Transverse colon (tissue), 4 donors: ENCODE measurements around the gene PROSER2. TPM values are rescaled to one million over a fixed set of nuclear protein-coding genes. Genes with fewer than 3 reads are reported as not detected.

Source experiments
- DNase-seq: peaks from one replicate; pipeline ENCODE4 v3.0.0-alpha.2; 2019
- H3K27ac ChIP-seq, 4 donors: fragments of 200-600 bp; sonication (generic); 2 replicates each; pipeline ENCODE4 v1.5.1; 2016 to 2018; ENCODE audit warnings: inconsistent platforms in 4 of 4
- H3K27me3 ChIP-seq: fragments of 200-600 bp; sonication (generic); 2 replicates; pipeline ENCODE4 v1.5.1; 2017; ENCODE audit warnings: inconsistent platforms
- H3K36me3 ChIP-seq, 4 donors: fragments of 200-600 bp; sonication (generic); 2 replicates each; pipeline ENCODE4 v1.5.1; 2017 to 2019; ENCODE audit warnings: inconsistent platforms in 4 of 4
- H3K4me1 ChIP-seq, 4 donors: fragments of 200-600 bp; sonication (generic); 2 replicates each; pipeline ENCODE4 v1.5.1; 2017 to 2020; ENCODE audit warnings: inconsistent platforms in 4 of 4
- H3K4me3 ChIP-seq, 4 donors: fragments of 200-600 bp; sonication (generic); 1 replicate in 1 of 4; 2 replicates in 3 of 4; pipeline versions ENCODE4 v1.5.1 to v1.6.1; 2017 to 2019; ENCODE audit warnings: inconsistent platforms in 4 of 4
- H3K9me3 ChIP-seq, 2 donors: fragments of 200-600 bp; sonication (generic); 2 replicates each; pipeline ENCODE4 v1.5.1; 2017 to 2019; ENCODE audit warnings: inconsistent platforms in 2 of 2
- CTCF ChIP-seq, 5 experiments: fragments of 200-600 bp in 3 of 5; fragments of 450-650 bp in 2 of 5; sonication (generic) in 3 of 5; IDR thresholded peaks; 1 replicate in 2 of 5; 2 replicates in 3 of 5; pipeline ENCODE4 v1.5.1; 2016 to 2017; ENCODE audit warnings: antibody characterized with exemption in 5 of 5, inconsistent platforms in 3 of 5, mild to moderate bottlenecking in 2 of 5, moderate library complexity in 1 of 5
- EP300 ChIP-seq: sonication (generic); formaldehyde crosslinking; IDR thresholded peaks from one replicate; pipeline ENCODE4 v1.6.1; 2017; ENCODE audit warnings: antibody characterized with exemption, low read depth
- POLR2A ChIP-seq: fragments of 450-650 bp; IDR thresholded peaks from one replicate; pipeline ENCODE4 v1.6.1; 2016; ENCODE audit warnings: antibody characterized with exemption, mild to moderate bottlenecking, moderate library complexity
- POLR2AphosphoS5 ChIP-seq, 3 donors: sonication (generic); formaldehyde crosslinking; IDR thresholded peaks; one replicate each; pipeline ENCODE4 v1.6.1; 2016; ENCODE audit warnings: antibody characterized with exemption in 3 of 3
- WGBS, 2 donors: methylation state at CpG; one replicate each; pipeline ENCODE4 v1.1.5; 2018; ENCODE audit warnings: low coverage in 1 of 2; 5-methylcytosine and 5-hydroxymethylcytosine counted together
- in situ Hi-C, 4 donors: fragments of 200-750 bp; cut with MboI; loops; one replicate each; pipeline versions ENCODE4 v1.15.0 to v1.15.1; 2017; ENCODE audit warnings: low sequenced_read_pairs in 3 of 4, low pct_ligation_motif_present in 1 of 4, low pct_unique_long_range_greater_than_20kb in 1 of 4
- intact Hi-C: fragments of 100-400 bp; cut with DNase I; formaldehyde crosslinking; loops from one replicate; pipeline ENCODE4 v1.15.1; 2023; ENCODE audit warnings: low total_unique reads
- total RNA-seq, 4 donors: library from RNA; depleted of rRNA; stranded (reverse); fragments of >200 nt; gene quantifications; one replicate each; pipeline ENCODE4 v1.1.0, GENCODE V29; 2016

Gene PROSER2
- total RNA-seq, 4 donors from 2014 or later = 4.2 to 29.2 (median 6.9) TPM

GRCh38 chr10:11835061-11835460 lies 11.9 kb downstream of the PROSER2 start:
- no peaks in the 10 kb centered on the region for H3K27me3 ChIP-seq
- peaks cover 0 to 11% (median 0%) of the 10 kb centered on the region in 4 donors for H3K4me1 ChIP-seq
- WGBS, 2 donors = 79 to 80% methylated on average over 4 to 6 of the region's 6 CpGs
- no peak for DNase-seq
- H3K9me3 ChIP-seq = no peaks in the 10 kb centered on the region
- no peak overlapping the region for H3K27ac ChIP-seq
- intact Hi-C loops = no loop called here
- no peak overlapping the region for H3K4me3 ChIP-seq
- in situ Hi-C loops = no loop called here
- no peak for TF ChIP-seq EP300
- no peak for TF ChIP-seq POLR2A
- no peak for TF ChIP-seq CTCF (IDR thresholded peaks at IDR 0.05)
- no peak for TF ChIP-seq POLR2AphosphoS5 (IDR thresholded peaks at IDR 0.05)
- H3K36me3 ChIP-seq = no peaks in the 10 kb centered on the region

GRCh38 chr10:11835704-11836103 lies 12.5 kb downstream of the PROSER2 start:
- H3K9me3 ChIP-seq = no peaks in the 10 kb centered on the region
- WGBS, 2 donors = 86 to 87% methylated on average over 5 to 8 of the region's 8 CpGs

GRCh38 chr10:11837372-11838161 lies 14.4 kb downstream of the PROSER2 start:
- TF ChIP-seq CTCF (IDR thresholded peaks at IDR 0.05) = no peak
- no peak for TF ChIP-seq POLR2A
- no peak for TF ChIP-seq POLR2AphosphoS5 (IDR thresholded peaks at IDR 0.05)
- TF ChIP-seq EP300 = no peak
- Histone ChIP-seq H3K9me3 (no peaks in the 10 kb centered on the region), H3K4me1 (peaks cover 0 to 3% (median 0%) of the 10 kb centered on the region in 4 donors), H3K36me3 (no peaks in the 10 kb centered on the region), H3K27me3 (no peaks in the 10 kb centered on the region), H3K4me3 (no peak overlapping the region), H3K27ac (no peak overlapping the region)
- no peak for DNase-seq
- in situ Hi-C loops = no loop called here
- intact Hi-C loops = no loop called here
- WGBS, 2 donors = 75 to 82% methylated on average over 9 to 17 of the region's 17 CpGs

More at GRCh38 chr10:11835704-11836103, 12.5 kb downstream of the PROSER2 start:
- no peaks in the 10 kb centered on the region for H3K27me3 ChIP-seq
- peaks cover 0 to 11% (median 0%) of the 10 kb centered on the region in 4 donors for H3K4me1 ChIP-seq
- intact Hi-C loops (no loop called here), in situ Hi-C loops (no loop called here)
- H3K27ac ChIP-seq = no peak overlapping the region
- no peak for DNase-seq
- no peaks in the 10 kb centered on the region for H3K36me3 ChIP-seq
- TF ChIP-seq CTCF (IDR thresholded peaks at IDR 0.05) (no peak), POLR2A (no peak), POLR2AphosphoS5 (IDR thresholded peaks at IDR 0.05) (no peak), EP300 (no peak)
- no peak overlapping the region for H3K4me3 ChIP-seq

GRCh38 chr10:11838298-11838852 lies 15.2 kb downstream of the PROSER2 start:
- H3K4me1 ChIP-seq = peaks cover 0 to 3% (median 0%) of the 10 kb centered on the region in 4 donors
- H3K27me3 ChIP-seq = no peaks in the 10 kb centered on the region
- H3K9me3 ChIP-seq = no peaks in the 10 kb centered on the region
- no peak overlapping the region for H3K4me3 ChIP-seq
- 69 to 80% methylated on average over 2 to 8 of the region's 8 CpGs for WGBS, 2 donors
- TF ChIP-seq POLR2A = no peak
- no peaks in the 10 kb centered on the region for H3K36me3 ChIP-seq
- no peak overlapping the region for H3K27ac ChIP-seq
- in situ Hi-C loops (no loop called here), intact Hi-C loops (no loop called here)
- no peak for DNase-seq
